Activated CD8-positive, alpha-beta T cell treated with anti-CD3 and anti-CD28 coated beads for 36 hours (primary cell): ENCODE results near the gene SRSF4. TPM values are rescaled to one million over a fixed set of nuclear protein-coding genes. Genes with fewer than 3 reads are reported as not detected.
A peak's percentile ranks its signal among the peaks of the same experiment; 100 is the strongest.

Experiments
- ATAC-seq: fragments of 200-7000 bp; cut with Tn5 transposase; one replicate; pipeline ENCODE4 v1.10.0; 2021; ENCODE audit warnings: mild to moderate bottlenecking, moderate library complexity
- CTCF ChIA-PET: fragments of 350-600 bp; sonication (Branson Sonifier 250); formaldehyde crosslinking; loops from one replicate; lab custom pipeline; 2021; ENCODE audit warnings: antibody characterized with exemption; lab: Charles Lee
- POLR2A ChIA-PET: fragments of 350-600 bp; sonication (Branson Sonifier 250); formaldehyde crosslinking; loops from one replicate; lab custom pipeline; 2021; ENCODE audit warnings: antibody characterized with exemption; lab: Charles Lee
- DNase-seq: peaks from one replicate; pipeline ENCODE4 v3.0.0-alpha.2; 2020
- H3K27ac Mint-ChIP-seq: one replicate; pipeline ENCODE4 v1.8.0; 2021; ENCODE audit warnings: mild to moderate bottlenecking, mixed read lengths
- H3K27me3 Mint-ChIP-seq: one replicate; pipeline ENCODE4 v1.8.0; 2021; ENCODE audit warnings: mixed read lengths
- H3K36me3 Mint-ChIP-seq: one replicate; pipeline ENCODE4 v1.8.0; 2021; ENCODE audit warnings: low read depth, mixed read lengths
- H3K4me1 Mint-ChIP-seq: one replicate; pipeline ENCODE4 v1.8.0; 2021; ENCODE audit warnings: low read depth, mixed read lengths
- H3K4me3 Mint-ChIP-seq: one replicate; pipeline ENCODE4 v1.8.0; 2021; ENCODE audit warnings: mild to moderate bottlenecking, moderate library complexity, mixed read lengths
- H3K9me3 Mint-ChIP-seq: one replicate; pipeline ENCODE4 v1.8.0; 2021; ENCODE audit warnings: mixed read lengths
- intact Hi-C: fragments of 100-400 bp; cut with micrococcal nuclease; formaldehyde crosslinking; loops from one replicate; pipeline ENCODE4 v1.10.0; 2022
- total RNA-seq, 2 experiments: library from RNA; stranded (reverse); gene quantifications; one replicate each; pipeline ENCODE4 v1.2.3, GENCODE V29; 2021
- TF ChIP-seq, protein P1 (sequence below): fragments of 200-600 bp; IDR thresholded peaks from one replicate; pipeline ENCODE4 v1.8.0; 2022; ENCODE audit warnings: antibody characterized with exemption, mild to moderate bottlenecking

The SRSF4 gene
- total RNA-seq, 2 experiments from 2014 or later = 121 to 123 TPM

DNA sequence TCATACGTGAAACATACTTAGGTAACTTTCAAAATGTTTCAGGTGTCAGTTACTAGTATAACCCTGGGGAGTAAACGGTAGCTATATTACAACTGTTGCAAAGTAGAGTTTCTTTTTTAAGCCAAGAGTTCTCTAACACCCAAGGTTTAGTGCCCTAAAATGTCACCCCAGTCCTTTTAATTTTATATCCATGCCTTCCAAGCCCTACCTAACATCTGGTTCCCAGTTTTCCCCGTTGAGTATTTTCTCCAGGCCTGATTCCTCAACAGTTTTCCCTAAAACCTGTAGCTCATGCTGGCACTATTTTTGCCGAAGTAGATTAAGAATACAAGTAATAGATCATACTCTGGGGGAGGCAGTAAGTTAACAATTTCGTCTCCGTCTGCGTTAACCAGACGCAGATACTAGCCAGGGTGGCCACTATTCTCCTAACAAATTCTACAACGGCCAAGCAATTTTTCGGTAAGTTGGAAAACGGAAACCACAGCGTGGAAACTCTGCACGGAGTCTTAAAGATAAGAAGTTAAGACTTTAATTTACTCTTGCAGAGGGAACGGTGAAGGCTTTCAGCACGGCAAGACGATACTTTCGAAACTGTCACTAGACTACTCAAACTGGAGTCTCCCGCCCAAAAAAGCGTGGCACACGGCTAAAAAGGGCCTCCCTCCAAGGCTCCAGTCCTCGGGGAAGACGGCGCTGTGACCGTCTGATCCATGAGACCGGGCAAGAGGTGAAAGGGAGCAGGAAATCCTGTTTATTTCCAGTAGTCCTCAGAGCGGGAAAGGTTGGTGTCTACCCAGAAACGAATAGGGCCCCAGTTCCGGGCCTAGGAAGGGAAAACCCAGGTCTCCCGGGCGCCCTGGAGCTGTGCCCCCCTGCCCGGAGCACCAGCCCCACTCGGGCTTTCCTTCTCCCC, 945 bp downstream of the SRSF4 start:
- intact Hi-C loops = loop anchor here (5.0 kb wide), 2 partner anchors 298 to 533 kb away; partner anchors contain the start of gene RNU11
- ChIA-PET POLR2A (interaction anchor here (0.6 to 3.4 kb wide), 20 partner anchors 10 to 674 kb away, joined by 3 to 23 read pairs (median 5); partner anchors contain the start of genes MECR, RNU11, TMEM200B and YTHDF2), CTCF (interaction anchor here (1.2 to 4.2 kb wide), 9 partner anchors 10 to 304 kb away, joined by 4 to 63 read pairs (median 4); no protein-coding TSS in a partner anchor)
- no peaks in the 10 kb centered on the region for H3K9me3 Mint-ChIP-seq
- H3K27ac Mint-ChIP-seq = peak overlapping the region; percentile 98
- H3K4me3 Mint-ChIP-seq = peak overlapping the region; percentile 83
- TF ChIP-seq, protein P1, sequence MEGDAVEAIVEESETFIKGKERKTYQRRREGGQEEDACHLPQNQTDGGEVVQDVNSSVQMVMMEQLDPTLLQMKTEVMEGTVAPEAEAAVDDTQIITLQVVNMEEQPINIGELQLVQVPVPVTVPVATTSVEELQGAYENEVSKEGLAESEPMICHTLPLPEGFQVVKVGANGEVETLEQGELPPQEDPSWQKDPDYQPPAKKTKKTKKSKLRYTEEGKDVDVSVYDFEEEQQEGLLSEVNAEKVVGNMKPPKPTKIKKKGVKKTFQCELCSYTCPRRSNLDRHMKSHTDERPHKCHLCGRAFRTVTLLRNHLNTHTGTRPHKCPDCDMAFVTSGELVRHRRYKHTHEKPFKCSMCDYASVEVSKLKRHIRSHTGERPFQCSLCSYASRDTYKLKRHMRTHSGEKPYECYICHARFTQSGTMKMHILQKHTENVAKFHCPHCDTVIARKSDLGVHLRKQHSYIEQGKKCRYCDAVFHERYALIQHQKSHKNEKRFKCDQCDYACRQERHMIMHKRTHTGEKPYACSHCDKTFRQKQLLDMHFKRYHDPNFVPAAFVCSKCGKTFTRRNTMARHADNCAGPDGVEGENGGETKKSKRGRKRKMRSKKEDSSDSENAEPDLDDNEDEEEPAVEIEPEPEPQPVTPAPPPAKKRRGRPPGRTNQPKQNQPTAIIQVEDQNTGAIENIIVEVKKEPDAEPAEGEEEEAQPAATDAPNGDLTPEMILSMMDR = no peak
- DNase-seq (peak; percentile 33), ATAC-seq (no peak)
- peaks cover 42% of the 10 kb centered on the region for H3K36me3 Mint-ChIP-seq
- no peaks in the 10 kb centered on the region for H3K27me3 Mint-ChIP-seq
- peaks cover 45% of the 10 kb centered on the region for H3K4me1 Mint-ChIP-seq

DNA sequence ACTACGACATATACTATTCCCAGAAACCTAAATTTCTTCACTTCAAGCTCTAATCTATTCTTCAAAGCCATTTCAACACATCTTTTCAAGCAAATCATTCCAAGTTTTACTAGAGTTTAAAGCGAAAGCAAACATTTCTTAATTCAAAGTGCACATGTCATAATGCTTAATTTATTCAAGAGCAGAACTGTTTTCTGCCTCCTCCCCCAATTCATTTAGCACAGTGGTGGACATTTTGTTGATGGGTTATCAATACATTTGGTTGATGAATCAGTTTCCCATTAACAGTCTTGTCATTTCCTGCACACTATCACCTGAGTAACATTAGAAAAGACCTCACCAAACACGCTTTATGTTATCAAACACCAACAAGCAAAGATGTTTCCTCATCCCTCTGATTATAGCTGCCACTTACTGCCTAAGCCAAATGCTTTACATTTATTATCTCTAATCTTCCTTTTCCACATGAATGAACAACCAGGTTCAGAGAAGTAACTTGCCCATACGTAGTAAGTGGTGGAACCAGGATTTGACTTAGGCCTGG, 2.0 kb downstream of the SRSF4 start:
- Mint-ChIP-seq H3K27ac (peak overlapping the region; percentile 98), H3K36me3 (peaks cover 43% of the 10 kb centered on the region), H3K4me1 (peaks cover 46% of the 10 kb centered on the region), H3K9me3 (no peaks in the 10 kb centered on the region), H3K27me3 (no peaks in the 10 kb centered on the region), H3K4me3 (peak overlapping the region; percentile 83)
- ATAC-seq = no peak
- CTCF ChIA-PET = interaction anchor here (1.2 to 4.2 kb wide), 3 partner anchors 9 to 295 kb away, joined by 4 to 63 read pairs (median 4); no protein-coding TSS in a partner anchor
- TF ChIP-seq, protein P1 = no peak
- no peak for DNase-seq
- POLR2A ChIA-PET = interaction anchor here (1.1 to 3.4 kb wide), 6 partner anchors 9 to 443 kb away, joined by 3 to 23 read pairs (median 8); partner anchors contain the start of genes TMEM200B and YTHDF2
- intact Hi-C loops = loop anchor here (5.0 kb wide), 2 partner anchors 297 to 532 kb away; partner anchors contain the start of gene RNU11

DNA sequence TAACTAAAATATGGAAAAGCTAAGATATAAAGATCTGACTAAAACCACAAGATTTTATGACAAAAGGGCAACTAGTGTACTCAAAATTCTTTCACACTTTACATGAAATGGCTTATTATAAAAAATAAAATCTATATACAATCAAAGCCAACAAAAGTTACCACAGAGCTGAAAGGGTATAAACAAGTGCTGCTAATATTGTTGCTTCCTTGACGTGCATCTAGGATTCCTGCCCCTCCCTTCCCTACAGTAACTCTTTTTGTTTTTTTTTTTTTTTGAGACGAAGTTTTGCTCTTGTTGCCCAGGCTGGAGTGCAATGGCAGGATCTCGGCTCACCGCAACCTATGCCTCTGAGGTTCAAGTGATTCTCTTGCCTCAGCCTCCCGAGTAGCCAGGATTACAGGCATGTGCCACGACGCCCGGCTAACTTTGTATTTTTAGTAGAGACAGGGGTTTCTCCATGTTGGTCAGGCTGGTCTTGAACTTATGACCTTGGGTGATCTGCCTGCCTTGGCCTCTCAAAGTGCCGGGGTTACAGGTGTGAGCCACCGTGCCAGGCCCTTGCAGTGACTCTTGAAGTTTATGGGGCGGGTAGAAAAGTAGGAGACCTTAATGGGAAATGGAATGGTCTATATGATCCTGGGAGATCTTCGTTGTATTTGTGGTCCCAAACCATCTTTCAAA, 4.5 kb downstream of the SRSF4 start:
- ATAC-seq (no peak), DNase-seq (no peak)
- Mint-ChIP-seq H3K4me3 (peak overlapping the region; percentile 48), H3K27me3 (no peaks in the 10 kb centered on the region), H3K4me1 (peaks cover 47% of the 10 kb centered on the region), H3K27ac (peak overlapping the region; percentile 77), H3K36me3 (peaks cover 52% of the 10 kb centered on the region), H3K9me3 (peaks cover 2% of the 10 kb centered on the region)
- intact Hi-C loops = no loop called here
- TF ChIP-seq, protein P1 = no peak
- POLR2A ChIA-PET = interaction anchor here (1.5 kb wide), 1 partner anchor 19 kb away, joined by 3 read pairs; no protein-coding TSS in a partner anchor
- CTCF ChIA-PET = interaction anchor here (1.1 kb wide), 1 partner anchor 23 kb away, joined by 3 read pairs; no protein-coding TSS in a partner anchor

DNA sequence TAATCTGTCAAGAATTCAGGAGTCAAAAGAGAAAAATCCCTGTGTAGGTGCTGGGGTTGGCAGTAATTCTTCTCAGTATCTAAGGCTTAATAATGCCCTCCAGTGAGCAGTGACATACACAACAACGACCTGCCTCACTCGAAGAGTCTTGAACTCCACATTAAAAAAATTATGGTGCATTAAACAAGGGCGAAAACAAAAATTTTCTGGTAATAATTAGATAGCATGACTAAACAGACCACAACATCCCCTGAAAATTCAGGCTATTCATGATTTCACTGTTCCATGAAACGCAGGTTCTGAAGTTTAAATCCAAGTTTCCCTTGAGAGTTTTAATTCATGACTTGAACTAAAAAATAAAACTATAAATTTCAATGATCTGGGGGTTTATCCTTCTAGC, 5.1 kb downstream of the SRSF4 start:
- Mint-ChIP-seq H3K27me3 (no peaks in the 10 kb centered on the region), H3K4me3 (no peak overlapping the region), H3K4me1 (peaks cover 48% of the 10 kb centered on the region), H3K27ac (peak overlapping the region; percentile 10), H3K36me3 (peaks cover 55% of the 10 kb centered on the region), H3K9me3 (peaks cover 2% of the 10 kb centered on the region)
- intact Hi-C loops = no loop called here
- TF ChIP-seq, protein P1 = no peak
- ATAC-seq = no peak
- POLR2A ChIA-PET = interaction anchor here (1.5 kb wide), 1 partner anchor 20 kb away, joined by 3 read pairs; no protein-coding TSS in a partner anchor
- no peak for DNase-seq
- CTCF ChIA-PET = interaction anchor here (0.6 kb wide), 1 partner anchor 11 kb away, joined by 3 read pairs; no protein-coding TSS in a partner anchor
